Suppressor macrophage (primary cell): Measurements from ENCODE around the gene SIT1.

Experiments used
- DNase-seq, 4 experiments: peaks; one replicate each; pipeline ENCODE4 v3.0.0-alpha.2; 2020 to 2022

SIT1 gene

DNA sequence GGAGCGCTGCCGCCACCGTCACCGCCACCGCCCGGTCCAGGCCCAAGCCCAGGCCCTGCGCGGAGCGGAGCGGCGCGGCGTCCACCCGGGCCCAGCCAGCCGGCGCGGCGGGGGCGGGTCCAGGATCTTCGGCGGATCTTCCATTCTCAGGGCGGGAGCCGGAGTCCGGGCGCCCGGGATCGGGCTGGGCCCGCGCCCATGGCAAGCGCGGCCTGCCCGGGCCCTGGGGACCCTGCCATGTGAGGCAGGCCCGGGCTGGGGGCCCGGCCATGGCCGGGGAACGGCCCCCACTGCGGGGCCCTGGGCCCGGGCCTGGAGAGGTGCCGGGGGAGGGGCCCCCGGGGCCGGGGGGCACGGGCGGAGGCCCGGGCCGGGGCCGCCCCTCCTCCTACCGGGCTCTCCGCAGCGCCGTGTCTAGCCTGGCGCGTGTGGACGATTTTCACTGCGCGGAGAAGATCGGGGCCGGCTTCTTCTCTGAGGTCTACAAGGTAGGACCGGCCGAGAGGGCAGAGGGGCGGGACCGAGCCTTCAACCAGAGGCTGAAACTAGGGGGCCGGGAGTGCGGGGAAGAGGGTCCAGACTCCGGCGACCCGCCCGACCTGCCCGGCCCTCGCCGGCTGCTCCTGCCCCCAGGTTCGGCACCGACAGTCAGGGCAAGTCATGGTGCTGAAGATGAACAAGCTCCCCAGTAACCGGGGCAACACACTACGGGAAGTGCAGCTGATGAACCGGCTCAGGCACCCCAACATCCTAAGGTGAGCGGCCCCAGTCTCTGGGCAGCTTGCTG is 45.2 kb downstream of the SIT1 start:
- peak in 2 of 4 experiments; percentile 25 for DNase-seq

DNA sequence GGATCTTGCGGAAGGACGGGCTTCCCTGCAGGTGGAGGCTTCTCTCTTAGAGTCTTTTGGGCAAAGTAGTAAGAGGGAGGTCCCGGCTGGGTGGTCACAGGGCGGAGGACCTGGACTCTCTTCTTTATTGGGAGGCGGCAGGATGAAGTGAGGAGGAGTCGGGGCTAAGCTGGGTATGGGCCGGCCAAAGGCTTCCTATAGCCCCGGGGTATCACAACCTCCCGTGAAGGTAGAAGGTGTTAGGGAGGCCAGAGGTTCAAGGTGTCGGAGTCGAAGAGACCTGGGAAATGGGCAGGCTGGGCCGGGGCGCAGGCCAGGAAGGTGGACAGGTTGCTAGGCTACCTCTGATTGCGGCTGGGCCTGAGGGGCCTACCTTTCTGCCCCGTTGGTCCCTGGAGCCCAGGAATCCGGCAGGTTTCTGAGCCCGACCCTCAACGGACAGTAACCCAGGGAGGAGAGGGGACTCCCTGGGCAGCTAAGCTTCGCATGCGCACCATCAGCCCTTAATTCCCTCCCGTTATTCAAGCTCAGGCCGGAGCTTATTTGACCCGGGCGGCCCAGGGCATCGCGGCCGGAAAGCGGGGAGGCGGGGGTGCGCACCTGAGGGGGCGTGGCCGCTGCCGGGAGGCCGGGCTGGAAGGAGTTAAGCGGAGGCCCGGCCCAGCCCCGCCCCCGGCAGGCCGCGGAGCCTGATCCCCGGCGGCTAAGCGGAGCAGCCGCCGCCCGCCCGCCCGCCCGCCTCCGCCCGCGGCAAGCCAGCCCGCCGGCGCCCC is 46.0 kb downstream of the SIT1 start, which contains the start of gene TESK1:
TESK1 (plus strand) TSS at position 685 of the 773 bp plus-strand sequence. CDS start 358 bp downstream, outside the sequence.
- DNase-seq: peak; percentile 61 to 87 (median 74)

DNA sequence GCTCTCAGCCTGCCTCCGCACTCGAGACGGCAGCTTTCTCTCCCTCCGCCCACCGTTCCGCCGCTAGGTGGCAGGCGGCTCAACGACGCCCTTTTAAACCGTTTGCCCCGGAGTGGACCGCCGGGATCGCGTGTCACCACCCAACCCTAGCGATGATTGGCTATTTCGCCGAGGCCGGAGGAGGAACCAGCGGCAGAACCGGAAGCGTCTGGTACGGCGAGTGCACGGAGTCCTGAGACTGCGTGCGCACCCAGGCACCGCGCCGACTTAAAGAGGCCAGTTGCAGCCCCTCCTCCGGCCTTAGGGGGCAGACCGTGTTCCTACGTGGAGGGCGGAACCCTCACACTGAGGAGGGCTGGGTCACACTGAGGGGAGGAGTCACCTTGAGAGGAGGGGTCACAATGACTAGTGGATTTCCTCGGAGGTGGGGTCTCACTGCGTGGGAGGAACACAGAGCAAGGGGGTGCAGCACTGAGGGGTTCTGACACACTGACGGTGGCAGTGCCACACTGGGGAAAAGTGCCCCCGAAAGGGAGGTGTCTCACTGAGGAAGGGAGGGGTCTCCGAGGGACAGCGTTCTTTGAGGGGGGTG is 46.6 kb downstream of the SIT1 start:
- peak; percentile 100 for DNase-seq

DNA sequence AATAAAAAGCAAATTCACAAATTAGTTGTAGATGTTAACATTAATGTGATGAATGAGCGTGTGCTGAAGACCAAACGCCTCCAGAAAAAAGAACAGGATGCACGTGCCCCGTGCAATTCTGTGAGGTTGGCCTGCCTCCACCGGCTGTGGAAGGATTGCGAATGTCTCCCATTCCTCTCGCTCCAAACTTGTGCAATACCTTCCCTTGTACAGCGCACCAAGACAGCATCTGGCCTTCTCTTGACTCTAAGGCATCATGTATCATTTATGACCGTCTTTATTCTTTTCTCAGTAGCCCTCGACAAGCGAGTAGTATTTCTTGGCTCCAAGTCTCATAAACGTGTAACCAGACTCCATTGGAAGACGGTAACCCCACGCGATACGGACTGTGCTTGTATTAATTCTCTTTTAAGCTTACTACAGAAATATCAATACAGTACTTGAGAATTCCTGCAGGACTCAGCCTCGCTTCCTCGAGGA is 47.2 kb downstream of the SIT1 start:
- DNase-seq: peak; percentile 60 to 77 (median 74)

DNA sequence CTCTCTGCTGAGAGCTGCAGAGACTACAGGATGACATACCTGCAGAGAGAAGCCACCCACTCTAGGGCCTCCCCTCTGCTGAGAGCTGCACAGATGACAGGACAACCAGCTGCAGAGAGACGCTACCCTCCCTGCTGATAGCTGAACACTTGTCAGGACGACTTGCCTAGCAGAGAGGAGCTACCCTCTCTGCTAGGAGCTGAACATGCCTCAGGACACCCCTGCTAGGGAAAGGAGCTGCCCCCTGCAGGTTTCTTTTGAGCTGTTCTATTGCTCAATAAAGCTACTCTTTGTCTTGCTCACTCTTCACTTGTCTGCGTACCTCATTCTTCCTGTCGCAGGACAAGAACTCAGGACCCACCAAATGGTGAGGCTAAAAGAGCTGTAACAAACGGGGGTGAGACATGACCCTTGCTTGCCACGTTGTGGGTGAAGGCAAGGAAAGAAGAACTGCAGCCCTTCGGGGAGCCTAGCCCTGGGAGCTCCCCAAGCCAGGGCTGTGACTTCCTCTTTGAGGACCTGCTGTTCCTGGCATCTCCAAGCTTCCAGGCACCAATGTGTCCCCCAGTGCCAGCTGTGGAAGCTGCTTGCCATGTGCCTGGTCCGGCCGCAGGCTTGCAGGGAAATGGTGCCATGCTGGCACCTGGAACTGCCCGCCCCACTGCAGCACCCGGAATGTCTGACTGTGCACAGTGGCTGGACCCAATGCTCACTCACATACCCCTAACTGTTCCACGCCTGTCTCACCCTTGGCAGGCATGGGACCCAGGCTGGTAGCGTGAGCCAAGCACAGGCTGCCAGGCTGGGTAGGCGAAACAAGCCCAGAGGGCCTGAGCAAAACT is 50.7 kb downstream of the SIT1 start:
- peak; percentile 51 to 72 (median 64) for DNase-seq
